Activated T-helper 9 cell treated with anti-CD3 and anti-CD28 coated beads, Interleukin-2, amount 50 U/mL, for 16 hours (primary cell): Measurements from ENCODE around the gene PPP1R1C.
"Not testable (repeated sequence)": the region's sequence is repeated elsewhere in the genome, so short reads cannot be mapped to it uniquely, and the experiment has no call there.

ENCODE experiments used
- DNase-seq: peaks from one replicate; pipeline ENCODE4 v3.0.0-alpha.2; 2020; ENCODE audit warnings: low read depth

PPP1R1C gene

DNA sequence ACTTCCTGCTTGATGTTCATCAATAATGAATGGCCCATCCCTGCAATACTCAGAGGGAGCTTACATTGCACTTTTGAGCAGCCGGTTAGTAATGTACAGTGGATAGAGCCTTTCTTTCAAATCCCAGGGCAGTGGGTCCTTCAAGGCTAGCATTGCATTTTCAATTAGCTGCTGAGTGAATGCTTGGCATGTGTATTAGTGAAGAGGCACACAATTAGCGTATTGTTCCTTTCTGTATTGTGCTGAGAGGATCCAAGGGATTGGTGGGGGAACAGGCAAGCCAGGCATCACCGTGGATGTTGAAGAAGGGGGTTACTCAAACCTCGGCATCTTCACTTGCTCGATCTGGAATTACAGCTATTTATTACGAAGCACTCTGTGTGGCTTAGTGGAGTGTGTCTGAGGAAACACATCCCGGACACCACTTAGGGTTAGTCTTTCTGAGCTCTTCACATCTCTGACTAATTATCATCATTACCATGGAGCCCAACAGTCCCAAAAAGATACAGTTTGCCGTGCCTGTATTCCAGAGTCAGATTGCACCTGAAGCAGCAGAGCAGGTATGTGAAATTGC lies at the start of gene PPP1R1C:
PPP1R1C (plus strand) TSS at position 222 of the 574 bp plus-strand sequence; CDS start at position 480, 258 bp downstream.
- DNase-seq, result no peak

DNA sequence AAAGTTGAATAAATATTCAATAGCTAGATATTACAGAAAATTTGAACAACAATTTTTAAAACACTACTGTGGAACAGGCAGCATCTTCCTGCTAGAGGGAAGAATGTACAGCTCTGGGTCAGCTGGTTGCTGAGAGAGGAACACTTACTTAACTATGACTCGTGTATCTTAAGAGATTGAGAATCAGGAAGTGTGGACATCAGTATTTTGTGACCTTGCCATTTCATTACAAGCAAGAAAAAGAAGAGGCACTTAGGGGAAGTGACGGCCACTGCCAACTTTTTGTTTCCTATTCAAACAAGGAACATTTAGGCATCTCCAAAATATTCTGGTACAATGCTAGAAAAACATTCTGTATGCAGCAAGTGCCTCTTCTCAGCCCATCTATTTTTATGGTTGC lies 48.2 kb upstream of the PPP1R1C start:
- no peak for DNase-seq

- no peak for DNase-seq
These were observed 42.1 kb upstream of the PPP1R1C start for GRCh38 chr2:181943411-181944124.

DNA sequence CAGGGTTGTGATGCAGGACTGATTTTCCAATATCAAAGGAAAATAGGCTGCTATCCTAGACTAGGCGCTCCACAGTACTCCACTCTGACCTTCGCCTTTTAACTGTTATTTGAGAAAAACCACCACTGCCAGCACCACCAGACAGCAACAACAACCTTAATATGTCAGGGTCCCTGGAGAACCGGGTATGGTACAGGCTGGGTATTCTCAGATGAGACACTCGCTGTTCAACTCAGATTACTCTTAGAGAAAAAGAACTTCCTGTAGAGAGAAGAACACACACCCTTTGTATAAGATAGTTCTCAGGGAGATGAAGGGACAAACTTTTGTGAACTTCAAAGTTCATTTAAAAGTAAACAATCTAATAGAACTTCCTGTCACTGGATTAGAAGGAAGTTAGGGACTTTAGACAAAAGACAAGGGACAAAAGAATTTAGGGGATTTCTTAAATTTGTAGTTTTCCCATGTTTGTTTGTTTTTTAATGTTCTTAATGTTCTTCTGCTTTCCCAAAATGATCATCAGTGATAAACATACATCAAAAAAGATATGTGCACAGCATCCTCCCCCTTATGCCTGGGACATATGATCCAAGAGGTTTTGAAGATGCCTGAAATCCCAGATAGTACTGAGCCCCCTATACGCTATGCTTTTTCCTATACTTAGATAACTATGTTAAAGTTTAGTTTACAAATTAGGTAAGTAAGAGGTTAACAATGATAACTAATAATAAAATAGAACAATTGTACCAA lies 41.3 kb upstream of the PPP1R1C start:
- no peak for DNase-seq

DNA sequence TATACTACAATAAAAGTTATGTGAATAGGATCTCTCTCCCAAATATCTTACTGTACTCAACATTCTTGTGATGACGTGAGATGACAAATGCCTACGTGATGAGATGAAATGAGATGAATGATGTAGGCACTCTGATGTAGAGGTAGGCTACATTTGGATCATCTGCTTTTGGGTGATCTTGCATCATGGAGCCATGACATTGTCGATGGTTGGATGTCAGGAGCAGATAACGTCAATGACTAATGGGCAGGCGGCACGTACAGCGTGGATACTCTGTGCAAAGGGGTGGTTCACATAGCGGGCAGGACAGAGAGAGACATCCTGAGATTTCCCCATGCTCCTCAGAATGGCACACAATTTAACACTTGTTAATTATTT lies 40.8 kb upstream of the PPP1R1C start:
- no peak for DNase-seq

- no peak for DNase-seq
These were observed 39.1 kb upstream of the PPP1R1C start for GRCh38 chr2:181946444-181947127.

DNA sequence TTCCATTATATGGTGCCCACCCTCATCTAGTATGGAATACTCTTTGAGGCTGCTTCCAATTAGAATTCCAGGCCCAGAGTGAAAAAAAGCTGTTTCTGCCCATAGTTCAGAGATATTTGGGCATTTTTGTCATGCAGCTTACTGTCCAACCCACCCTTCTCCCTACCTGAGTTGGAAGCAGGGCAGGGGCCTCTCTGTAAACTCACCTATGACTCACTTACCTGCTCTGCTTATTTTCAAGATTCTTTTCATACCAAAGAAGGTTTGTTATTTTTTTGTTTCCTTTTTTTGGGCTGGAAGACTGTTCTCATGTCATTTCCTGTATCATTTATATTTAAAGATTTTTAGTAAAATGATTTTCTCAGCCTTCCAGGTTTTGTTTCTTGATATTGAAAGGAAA lies 38.4 kb upstream of the PPP1R1C start:
- DNase-seq, result no peak

GRCh38 chr2:181948227-181948626 lies 37.4 kb upstream of the PPP1R1C start:
- no peak for DNase-seq

DNA sequence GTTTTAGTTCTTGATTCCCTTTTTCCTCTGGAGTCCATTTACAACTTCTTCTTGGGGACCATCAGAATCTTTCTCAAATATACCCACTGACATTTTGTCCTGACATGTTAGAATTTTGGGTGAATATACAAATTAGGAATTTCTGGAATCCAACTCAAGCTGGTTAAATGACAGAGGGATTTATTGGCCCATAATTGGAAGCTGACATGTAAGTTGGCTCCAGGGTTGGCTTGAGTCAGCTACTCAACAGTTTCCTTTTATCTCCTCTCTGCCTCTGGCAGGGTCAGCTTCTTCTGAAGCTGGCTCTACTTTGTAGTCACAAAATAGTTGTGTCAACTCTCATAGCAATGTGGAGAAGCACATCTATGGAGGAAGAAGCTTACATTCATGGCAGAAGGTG lies 36.6 kb upstream of the PPP1R1C start:
- no peak for DNase-seq

DNA sequence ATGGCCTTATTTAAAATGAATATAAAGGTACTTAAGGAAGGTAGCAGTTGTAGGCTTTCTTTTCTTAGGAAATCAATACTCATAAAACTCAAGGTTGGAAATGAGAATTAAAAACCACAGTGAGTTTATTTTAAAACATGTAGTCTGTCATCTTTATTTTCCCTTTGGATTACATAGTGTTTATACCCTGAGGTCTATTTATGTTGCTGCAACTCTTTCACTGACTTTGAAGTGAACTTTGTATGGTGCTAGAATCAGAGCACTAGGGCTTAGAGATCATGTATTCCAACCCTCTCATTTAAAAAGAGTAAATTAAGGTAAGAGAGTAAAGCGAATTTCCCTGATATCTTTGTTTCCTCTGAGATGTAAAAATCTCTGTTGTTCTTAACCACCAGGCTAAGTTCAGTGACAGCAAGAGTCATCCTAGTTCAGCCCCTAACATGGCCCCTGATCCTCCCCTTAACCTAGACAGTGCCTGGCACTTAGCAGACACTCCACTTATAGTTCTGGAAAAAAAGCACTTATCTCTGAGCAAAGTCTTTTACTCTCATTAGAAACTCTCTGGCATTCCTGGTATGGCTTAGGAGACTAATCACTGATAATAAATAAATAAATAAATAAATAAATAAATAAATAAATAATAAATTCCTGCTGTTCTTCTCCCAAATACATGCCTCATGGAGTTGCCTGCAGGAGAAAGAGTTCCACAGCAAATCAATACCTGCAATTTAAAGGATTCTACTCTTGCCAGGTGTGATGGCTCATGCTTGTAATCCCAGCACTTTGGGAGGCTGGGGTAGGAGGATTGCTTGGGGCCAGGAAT lies 33.0 kb upstream of the PPP1R1C start:
- no peak for DNase-seq

GRCh38 chr2:181953881-181954537 lies 31.6 kb upstream of the PPP1R1C start:
- peak; percentile 35 for DNase-seq

- DNase-seq, result no peak
These were observed 31.1 kb upstream of the PPP1R1C start for GRCh38 chr2:181954538-181954883.

DNA sequence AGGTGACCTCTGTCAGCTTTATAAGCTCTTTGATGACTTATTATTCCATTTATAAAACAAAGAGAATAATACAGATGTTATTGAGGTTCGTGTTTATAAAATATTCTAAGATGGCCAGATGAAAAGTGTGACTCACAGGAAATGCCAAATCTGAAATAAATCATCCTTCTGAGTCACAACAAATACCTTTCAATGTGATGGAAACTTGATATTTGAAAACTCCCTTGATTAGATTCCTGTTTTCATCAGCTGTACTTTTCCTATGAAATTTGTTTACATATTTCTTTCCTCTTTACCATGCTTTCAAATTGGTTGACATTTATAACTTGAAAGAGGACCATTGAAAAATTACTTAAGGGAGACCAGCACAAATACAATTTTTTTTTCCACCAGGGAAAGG lies 30.6 kb upstream of the PPP1R1C start:
- DNase-seq, result no peak

DNA sequence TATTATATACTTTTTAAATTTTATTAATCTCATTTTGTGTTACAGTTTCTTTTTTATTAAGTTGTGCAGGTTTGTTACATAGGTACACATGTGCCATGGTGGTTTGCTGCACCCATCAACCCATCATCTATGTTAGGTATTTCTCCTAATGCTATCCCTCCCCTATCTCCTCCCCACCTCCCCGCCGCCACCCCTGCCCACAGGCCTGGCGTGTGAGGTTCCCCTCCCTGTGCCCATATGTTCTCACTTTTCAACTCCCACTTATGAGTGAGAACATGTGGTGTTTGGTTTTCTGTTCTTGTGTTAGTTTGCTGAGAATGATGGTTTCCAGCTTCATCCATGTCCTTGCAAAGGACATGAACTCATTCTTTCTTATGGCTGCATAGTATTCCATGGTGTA lies 29.8 kb upstream of the PPP1R1C start:
- not testable (repeated sequence) for DNase-seq

DNA sequence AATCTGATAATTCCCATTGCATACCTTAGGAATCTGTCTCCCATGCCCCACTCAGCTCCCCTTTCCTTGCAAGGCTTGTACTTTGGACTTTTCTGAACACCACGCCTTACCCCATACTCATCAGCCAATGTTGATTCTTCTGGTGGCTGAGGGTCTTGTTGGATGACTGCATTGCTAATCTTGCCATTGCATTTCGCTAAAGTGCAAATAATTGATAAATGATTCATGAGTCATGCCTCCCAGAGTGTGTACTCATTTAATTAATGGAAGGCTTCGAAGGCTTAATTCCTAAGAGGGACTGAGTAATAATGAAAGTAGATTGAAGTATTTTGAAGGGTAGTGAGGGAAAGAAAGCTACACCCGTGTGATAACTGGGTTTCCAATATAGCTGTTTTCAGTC lies 28.0 kb upstream of the PPP1R1C start:
- no peak for DNase-seq

DNA sequence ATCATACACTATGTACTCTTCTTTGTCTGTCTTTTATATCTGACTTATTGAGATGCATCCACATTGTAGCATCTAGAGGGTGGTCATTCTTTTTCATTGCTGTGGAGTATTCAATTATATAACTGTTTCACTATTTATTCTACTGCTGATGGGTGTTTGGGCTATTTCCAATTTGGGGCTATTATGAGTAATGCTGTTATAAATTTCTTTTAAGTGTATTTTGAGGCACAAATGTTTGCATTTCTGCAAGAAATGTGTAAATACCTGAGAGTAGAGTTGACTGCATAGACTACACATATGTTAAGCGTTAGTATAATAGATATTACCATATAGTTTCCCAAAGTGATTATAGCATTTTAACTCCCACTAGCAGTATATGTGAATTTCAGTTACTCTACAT lies 26.9 kb upstream of the PPP1R1C start:
- DNase-seq, result no peak

GRCh38 chr2:181959508-181959907 lies 26.1 kb upstream of the PPP1R1C start:
- no peak for DNase-seq

DNA sequence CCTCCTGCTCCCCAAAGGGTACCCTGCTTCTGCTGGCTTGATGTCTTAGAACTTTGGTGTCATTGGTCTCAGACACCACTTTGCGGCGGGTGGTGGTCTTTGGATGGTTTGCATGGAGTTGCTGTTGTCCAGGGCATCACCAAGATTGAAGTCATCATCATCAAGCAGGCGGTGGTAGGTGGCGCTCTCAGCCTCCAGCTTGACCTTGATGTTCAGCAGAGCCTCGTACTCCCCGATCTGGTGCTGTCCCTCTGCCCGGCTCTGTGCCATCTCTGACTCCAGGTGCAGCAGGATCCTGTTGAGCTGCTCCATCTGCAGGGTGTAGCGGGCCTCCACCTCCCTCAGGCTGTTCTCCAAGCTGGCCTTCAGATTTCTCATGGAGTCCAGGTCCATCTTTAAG lies 24.5 kb upstream of the PPP1R1C start:
- DNase-seq, result not testable (repeated sequence)

- no peak for DNase-seq
These were observed 23.5 kb upstream of the PPP1R1C start for GRCh38 chr2:181962142-181962541.

DNA sequence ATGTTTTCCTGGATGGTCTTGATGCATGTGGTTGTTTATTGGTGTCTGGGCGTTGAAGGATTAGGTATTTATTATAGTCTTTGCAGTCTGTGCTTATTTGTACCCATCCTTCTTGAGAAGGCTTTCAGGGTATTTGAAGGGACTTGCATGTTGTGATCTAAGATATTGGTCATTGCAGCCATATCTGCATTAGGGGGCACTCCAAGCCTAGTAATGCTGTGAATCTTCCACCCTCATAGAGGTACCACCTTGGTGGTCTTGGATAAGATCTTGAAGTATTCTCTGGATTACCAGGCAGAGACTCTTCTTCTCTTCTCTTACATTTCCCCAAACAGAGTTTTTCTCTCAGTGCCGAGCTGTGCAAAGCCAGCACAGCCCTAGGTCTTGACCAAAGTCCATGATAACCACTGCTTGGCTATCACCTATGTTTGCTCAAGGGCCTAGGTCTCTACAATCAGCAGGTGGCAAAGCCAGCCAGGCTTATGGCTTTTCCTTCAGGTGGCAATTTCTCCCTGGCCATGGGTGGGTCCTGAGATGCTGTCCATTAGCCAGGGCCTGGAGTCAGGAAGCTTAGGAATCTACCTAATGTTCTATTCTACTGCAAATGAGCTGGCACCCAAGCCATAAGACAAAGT lies 15.4 kb upstream of the PPP1R1C start:
- DNase-seq, result no peak

DNA sequence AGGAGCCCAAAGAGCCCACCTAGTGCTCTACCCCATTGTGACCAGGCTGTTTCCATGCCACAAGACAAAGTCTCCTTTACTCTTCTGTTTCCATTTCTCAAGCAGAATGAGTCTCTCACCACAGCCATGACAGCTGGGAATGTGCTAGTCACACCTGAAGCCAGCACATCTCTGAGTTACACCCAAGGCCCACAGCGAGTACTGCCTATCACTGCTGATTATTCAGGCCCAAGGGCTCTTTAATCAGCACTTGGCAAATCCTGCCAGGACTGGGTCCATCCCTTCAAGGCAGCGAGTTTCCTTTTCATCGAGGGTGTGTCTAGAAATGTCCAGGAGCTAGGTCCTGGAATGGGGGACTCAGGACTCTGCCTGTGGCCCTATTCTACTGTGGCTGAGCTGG lies 14.6 kb upstream of the PPP1R1C start:
- DNase-seq, result no peak
